ENCODE results near the gene SLC46A3.

GRCh38 chr13:28666897-28667488 lies 51.8 kb downstream of the SLC46A3 start:
- TF ChIP-seq POLR2A (IDR thresholded peaks at IDR 0.05; ENCODE audit: low read length) (no peak), GATA1 (IDR thresholded peaks at IDR 0.05; ENCODE audit: low read depth, low read length) (no peak)

Measured in erythroblast (primary cell).